Measurements from ENCODE around the gene ZAP70. TPM values are rescaled to one million over a fixed set of nuclear protein-coding genes. Genes with fewer than 3 reads are reported as not detected.
A peak's percentile ranks its signal among the peaks of the same experiment; 100 is the strongest.

Gene ZAP70
- total RNA-seq, 4 donors from 2014 or later: 0.46 to 2.2 (median 1.5) TPM

DNA sequence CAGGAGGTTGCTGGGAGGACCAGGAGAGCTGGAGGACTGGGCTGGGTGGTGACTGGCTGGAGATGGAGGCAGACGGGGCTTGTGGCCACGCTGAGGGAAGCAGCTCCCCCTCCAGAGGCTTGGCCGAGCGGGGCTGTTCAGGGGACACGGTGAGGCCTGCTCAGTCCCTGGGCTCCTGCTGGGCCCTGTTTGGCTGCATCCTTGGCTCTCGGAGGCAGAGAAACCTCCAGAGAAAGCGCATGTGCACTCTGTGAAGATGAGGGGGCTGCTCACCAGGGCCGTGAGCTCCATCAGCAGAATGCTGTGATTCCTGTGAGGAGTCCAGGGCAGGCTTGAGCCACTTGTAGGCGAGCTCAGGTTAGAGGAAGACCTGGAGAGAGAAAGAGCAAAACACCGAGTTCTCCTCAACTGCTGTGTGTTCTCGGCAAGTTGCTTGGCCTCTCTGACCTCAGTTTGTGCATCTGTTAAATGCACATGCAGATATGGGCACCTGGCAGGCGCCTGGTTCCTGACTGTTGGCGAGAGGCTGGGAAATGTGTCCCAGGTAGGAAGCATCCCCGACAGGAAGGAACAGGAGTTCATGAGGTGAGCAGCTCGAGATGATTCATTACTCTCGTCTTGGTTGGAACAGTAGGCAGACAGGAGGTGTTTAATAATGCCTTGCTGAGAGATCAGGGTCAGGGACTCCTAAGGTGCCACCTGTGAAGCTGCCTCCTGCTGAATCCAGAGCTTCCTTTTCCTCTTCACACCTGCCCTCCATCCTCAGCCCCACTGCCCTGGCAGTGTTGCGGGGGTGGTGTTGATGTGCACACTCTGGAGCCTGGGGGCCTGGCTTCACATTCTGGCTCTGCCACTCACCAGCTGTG is 941 bp downstream of the ZAP70 start:
- peaks cover 6% of the 10 kb centered on the region for H3K27me3 ChIP-seq
- no peak overlapping the region for H3K27ac ChIP-seq
- no peaks in the 10 kb centered on the region for H3K9me3 ChIP-seq
- TF ChIP-seq EP300 (IDR thresholded peaks at IDR 0.05) (no peak), POLR2A (IDR thresholded peaks at IDR 0.05) (no peak), POLR2AphosphoS5 (IDR thresholded peaks at IDR 0.05) (no peak)
- TF ChIP-seq, protein P1, sequence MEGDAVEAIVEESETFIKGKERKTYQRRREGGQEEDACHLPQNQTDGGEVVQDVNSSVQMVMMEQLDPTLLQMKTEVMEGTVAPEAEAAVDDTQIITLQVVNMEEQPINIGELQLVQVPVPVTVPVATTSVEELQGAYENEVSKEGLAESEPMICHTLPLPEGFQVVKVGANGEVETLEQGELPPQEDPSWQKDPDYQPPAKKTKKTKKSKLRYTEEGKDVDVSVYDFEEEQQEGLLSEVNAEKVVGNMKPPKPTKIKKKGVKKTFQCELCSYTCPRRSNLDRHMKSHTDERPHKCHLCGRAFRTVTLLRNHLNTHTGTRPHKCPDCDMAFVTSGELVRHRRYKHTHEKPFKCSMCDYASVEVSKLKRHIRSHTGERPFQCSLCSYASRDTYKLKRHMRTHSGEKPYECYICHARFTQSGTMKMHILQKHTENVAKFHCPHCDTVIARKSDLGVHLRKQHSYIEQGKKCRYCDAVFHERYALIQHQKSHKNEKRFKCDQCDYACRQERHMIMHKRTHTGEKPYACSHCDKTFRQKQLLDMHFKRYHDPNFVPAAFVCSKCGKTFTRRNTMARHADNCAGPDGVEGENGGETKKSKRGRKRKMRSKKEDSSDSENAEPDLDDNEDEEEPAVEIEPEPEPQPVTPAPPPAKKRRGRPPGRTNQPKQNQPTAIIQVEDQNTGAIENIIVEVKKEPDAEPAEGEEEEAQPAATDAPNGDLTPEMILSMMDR (IDR thresholded peaks at IDR 0.05): no peak
- H3K4me3 ChIP-seq: peak overlapping the region in 1 of 2 donors; percentile 6
- no peak for ATAC-seq
- 76% methylated on average over 11 of the region's 17 CpGs; no CpG with 5 or more reads in 1 of the 2 donors for WGBS, 2 donors (ENCODE audit: low coverage in 1 of 2)
- no peaks in the 10 kb centered on the region for H3K36me3 ChIP-seq
- no peaks in the 10 kb centered on the region for H3K4me1 ChIP-seq

DNA sequence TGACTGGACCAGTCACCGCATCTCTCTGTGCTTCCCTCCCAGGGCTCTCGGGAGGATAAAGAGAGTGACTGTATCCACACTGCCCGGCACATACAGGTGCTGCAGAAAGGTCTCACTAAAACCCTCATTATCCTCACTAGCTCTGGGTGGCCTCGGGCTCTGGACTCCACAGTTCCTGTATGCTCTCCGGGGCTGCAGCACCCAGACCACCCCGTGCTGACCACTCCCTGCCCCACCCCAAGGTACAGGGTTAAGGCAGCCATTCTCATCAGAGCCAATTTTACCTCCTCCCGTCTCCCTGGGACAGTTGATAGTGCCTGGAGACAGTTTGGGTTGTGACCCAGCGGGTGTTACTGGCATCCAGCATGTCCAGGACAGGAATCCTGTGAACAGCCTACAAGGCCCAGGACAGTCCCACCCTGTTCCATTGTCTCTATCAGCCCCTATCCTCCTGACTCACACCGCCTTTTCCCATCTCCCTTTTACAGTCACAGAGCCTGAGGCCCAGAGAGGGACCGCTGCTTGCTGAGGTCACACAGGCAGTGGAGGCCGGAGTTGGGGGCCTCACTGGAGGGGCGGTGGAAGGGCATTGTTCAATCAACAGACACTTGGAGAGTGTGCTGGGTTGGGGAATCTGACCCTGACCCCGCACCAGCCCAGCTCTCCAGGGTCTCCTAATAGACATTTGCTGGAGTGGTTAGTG is 1.7 kb downstream of the ZAP70 start:
- H3K36me3 ChIP-seq: no peaks in the 10 kb centered on the region
- H3K9me3 ChIP-seq: no peaks in the 10 kb centered on the region
- TF ChIP-seq POLR2AphosphoS5 (IDR thresholded peaks at IDR 0.05): no peak
- H3K27me3 ChIP-seq: no peaks in the 10 kb centered on the region
- no peak overlapping the region for H3K27ac ChIP-seq
- no peaks in the 10 kb centered on the region for H3K4me1 ChIP-seq
- H3K4me3 ChIP-seq: no peak overlapping the region
- no peak for ATAC-seq
- 60 to 88% methylated on average over 4 to 5 of the region's 13 CpGs for WGBS, 2 donors (ENCODE audit: low coverage in 1 of 2)

DNA sequence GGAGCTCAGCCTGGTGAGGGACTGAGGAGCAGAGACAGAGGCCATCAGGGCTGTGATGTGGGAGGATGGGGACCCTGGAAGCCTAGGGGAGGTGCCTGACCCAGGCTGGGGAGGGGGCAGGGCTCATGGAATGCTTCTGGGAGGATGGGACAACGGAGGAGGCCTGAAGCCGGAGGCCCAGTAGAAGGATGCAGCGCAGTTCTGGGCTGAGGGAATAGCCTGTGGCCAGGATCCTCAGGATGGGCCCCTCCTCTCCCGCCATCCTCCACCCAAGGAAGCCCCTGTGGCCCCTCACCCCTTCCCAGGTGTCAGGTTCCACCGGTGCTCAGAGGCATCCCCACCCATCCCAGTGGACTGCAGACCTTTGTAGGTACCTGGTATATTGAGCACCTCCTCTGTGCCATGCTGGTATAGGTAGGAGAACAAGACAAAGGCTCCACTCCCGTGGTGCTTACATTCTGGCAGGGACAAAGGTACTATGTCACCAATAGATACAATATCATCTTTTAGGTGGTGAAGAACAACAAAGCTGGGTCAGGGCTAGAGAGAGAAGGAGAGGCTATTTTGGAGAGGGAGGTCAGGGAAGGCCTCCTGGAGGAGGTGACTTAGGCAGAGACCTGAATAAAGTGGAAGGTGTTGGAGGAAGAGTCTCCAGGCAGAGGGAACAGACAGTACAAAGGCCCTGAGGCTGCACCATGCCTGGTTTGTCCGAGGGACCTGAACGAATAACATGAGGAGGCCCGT is 2.7 kb downstream of the ZAP70 start:
- TF ChIP-seq POLR2A (IDR thresholded peaks at IDR 0.05) (no peak), EP300 (IDR thresholded peaks at IDR 0.05) (no peak), POLR2AphosphoS5 (IDR thresholded peaks at IDR 0.05) (no peak)
- TF ChIP-seq, protein P1 (IDR thresholded peaks at IDR 0.05): no peak
- 79 to 80% methylated on average over 2 of the region's 9 CpGs for WGBS, 2 donors (ENCODE audit: low coverage in 1 of 2)
- ATAC-seq: no peak

DNA sequence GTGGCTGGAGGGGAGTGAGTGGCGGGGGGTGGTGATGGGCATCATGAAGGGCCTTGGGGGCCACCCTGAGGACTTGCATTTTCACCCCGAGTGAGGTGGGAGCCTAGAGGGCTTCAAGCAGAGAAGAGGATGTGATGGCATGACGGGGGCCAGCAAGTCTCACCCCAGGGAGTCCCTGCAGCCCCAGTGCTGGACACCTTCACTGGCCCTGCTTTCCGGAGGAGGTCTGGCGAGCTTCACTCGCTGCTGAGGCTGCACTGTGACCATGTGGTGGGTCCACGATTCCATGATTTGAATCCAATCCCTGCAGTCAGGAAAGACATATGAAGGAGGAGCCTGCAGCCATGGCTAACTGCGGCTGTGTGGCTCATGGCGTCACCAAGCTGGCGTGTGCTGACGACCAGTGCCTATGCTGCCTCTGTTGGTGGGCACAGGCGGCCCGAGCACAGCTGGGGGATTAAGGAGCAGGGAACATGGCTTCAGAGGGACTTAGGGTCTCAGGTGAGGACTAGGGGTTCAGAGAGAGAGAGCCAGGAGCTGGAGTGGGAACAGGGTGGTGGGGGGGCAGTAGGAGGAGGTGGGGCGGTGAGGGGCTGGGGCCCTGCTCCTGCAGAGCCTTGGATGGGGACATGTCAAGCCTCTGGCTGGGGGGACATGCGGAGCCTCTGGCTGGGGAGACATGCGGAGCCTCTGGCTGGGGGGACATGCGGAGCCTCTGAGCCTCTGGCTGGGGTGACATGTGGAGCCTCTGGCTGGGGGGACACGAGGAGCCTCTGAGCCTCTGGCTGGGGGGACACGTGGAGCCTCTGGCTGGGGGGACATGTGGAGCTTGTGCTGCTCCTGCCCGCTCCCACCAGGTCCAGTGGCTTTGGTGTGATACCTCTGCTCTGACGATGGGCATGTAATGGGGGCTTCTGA is 3.6 kb downstream of the ZAP70 start:
- Histone ChIP-seq H3K4me3 (no peak overlapping the region), H3K9me3 (no peaks in the 10 kb centered on the region), H3K27me3 (no peaks in the 10 kb centered on the region), H3K36me3 (no peaks in the 10 kb centered on the region), H3K27ac (no peak overlapping the region), H3K4me1 (no peaks in the 10 kb centered on the region)
- WGBS, 2 donors (ENCODE audit: low coverage in 1 of 2): 47 to 90% methylated on average over 2 to 3 of the region's 21 CpGs
- no peak for TF ChIP-seq POLR2A (IDR thresholded peaks at IDR 0.05)
- TF ChIP-seq POLR2AphosphoS5 (IDR thresholded peaks at IDR 0.05): no peak
- TF ChIP-seq EP300 (IDR thresholded peaks at IDR 0.05): no peak
- TF ChIP-seq, protein P1 (IDR thresholded peaks at IDR 0.05): no peak
- no peak for ATAC-seq

More for the DNA sequence above, 2.7 kb downstream of the ZAP70 start:
- Histone ChIP-seq H3K4me3 (no peak overlapping the region), H3K36me3 (no peaks in the 10 kb centered on the region), H3K4me1 (no peaks in the 10 kb centered on the region), H3K27me3 (no peaks in the 10 kb centered on the region), H3K27ac (no peak overlapping the region), H3K9me3 (no peaks in the 10 kb centered on the region)

All from gastroesophageal sphincter (tissue), 4 donors.